HG03159 (cell line): Measurements from ENCODE around the gene SLAMF6.

ENCODE experiments used
- ATAC-seq: cut with Tn5 transposase; IDR thresholded peaks from one replicate; pipeline ENCODE4 v1.9.1; 2021; ENCODE audit warnings: mild to moderate bottlenecking, moderate library complexity; ENCODE audit not compliant: unreplicated experiment

Gene SLAMF6

GRCh38 chr1:160474392-160475242 is 48.4 kb downstream of the SLAMF6 start:
- peak; percentile 63 for ATAC-seq

DNA sequence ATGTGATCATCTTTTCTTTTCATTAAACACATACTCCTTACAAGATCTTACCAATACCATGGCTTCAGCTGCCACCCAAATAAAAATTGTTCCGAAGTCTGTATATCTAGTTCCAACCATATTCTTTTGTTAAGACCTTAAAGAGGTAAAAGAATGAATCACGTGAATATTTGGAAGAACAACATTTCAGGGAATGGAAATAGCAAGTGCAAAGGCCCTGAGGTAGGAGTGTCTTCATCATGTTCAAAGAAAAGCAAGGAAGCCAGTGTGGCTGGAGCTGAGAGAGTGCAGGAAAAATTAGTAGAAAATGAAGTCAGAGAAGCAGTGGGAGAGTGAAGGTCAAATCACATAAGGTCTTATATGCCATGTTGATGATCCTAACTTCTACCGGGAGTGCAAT is 50.9 kb downstream of the SLAMF6 start:
- no peak for ATAC-seq

DNA sequence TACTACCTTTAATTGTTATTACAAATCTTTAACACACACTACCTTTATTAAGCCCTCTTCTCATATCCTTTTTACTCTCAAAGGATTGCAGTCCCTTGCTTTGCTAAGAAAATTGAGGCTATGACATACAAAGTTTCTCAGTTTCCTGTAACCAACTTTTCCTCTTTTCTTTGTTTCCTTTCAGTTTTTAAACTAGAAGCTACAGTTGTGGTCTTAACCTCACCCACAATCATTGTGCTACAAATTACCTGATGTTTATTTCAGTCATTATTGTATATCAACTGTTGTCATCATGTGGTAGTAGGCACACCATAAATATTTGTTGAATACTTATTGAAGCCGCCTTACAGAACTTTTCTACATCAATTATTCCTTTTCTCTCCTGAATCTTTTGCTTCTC is 51.8 kb downstream of the SLAMF6 start:
- ATAC-seq = no peak

DNA sequence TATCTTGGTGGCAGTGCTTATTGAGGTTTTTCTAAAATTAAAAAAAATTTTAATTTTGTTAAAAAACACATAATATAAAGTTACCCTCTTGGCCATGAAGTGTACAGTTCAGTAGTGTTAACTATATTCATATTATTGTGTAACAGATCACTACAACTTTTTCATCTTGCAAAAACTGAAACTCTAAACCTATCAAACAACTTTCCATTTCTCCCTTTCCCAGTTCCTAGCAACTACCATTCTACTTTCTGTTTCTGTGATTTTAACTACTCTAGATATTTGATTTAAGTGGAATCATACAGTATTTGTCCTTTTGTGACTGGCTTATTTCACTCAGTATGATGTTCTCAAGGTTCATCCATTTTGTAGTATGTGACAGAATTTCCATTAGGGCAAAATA is 55.5 kb downstream of the SLAMF6 start:
- no peak for ATAC-seq

- ATAC-seq = no peak
Observed at GRCh38 chr1:160466961-160467360, 56.1 kb downstream of the SLAMF6 start.

- no peak for ATAC-seq
Observed at GRCh38 chr1:160465123-160465522, 57.9 kb downstream of the SLAMF6 start.

DNA sequence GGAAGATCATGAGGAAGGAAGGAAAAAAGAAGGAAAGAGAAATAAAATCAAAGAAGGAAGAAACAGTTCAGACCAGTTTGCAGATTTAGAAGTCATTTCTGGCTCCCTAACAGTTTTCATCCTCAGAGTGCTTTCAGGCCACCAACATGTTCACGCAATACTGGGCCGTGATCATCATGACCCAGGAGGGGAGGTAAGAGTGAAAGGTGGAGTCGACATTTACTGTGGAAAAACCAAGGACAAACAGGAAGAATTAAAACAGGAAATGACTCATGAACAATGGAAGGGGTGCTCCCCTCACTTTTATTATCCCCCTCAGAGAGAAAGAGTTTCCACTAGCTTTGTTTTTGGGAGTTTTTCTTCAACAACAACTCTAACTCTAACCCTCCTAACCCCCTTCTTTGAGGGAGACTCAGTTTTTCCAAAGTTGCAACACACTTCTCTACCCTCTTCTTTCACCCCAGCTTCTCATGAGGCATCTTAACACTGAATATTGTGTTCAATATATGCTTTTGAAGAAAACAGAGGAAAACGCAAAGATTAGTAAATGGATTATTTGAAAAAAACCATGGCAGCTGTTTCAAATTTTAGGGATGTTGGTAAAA is 62.3 kb downstream of the SLAMF6 start:
- no peak for ATAC-seq

DNA sequence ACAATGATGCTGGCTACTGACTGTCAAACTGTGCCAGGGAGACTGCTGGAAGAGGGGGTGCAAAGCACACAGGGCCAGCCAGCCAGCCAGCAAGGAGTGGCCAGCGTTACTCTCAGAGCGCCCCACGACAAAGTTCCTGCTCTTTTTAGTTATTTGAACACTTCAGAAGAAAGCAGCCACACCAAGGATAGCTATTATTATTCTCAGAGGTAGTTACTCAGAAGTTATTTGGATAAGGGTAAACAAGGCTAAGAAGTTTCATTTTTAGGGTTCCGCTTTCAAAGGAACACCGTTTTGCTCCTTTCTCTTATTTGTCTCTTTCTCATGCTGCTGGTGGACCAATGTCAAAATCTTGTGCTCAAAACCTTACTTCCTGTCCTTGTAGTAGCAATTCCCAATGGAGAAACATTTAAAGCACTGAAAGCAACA is 62.8 kb downstream of the SLAMF6 start:
- no peak for ATAC-seq

DNA sequence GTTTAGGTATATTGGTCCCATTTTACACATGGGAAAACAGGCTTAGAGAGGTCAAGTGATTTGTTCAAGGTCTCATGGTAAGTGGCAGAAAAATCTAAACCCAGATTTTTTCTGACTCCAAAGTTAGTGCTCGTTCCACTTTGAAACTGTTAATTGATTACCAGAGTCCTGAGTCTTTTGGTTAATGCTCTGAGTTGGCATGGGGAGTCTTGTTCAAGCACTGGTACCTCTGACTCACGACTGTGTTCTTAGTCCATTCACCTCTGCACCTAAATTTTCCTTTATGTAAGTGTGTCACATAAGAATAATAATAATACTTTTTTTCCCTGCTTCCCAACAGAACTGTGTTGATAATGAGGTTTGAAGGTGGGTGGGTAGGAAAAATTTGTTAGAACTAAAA is 63.4 kb downstream of the SLAMF6 start:
- ATAC-seq = no peak

GRCh38 chr1:160459056-160459455 is 64.0 kb downstream of the SLAMF6 start:
- no peak for ATAC-seq

DNA sequence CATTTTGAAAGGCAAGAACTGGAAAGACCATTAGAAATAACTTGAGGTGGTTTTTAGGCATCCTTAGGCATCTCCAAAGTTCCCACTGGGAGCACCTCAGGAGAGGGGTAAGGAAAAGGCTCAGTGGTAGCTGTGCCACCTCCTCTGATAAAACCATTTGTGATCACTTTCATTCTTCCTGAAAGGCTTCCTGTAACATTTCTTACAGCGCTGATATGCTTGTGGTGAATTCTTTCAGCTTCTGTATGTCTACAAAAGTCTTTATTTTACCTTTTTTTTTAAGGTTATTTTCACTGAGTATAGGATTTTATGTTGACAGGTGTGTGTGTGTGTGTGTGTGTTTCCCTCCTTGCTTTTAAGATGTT is 67.9 kb downstream of the SLAMF6 start:
- no peak for ATAC-seq

- no peak for ATAC-seq
Observed at GRCh38 chr1:160454371-160455152, 68.5 kb downstream of the SLAMF6 start.

DNA sequence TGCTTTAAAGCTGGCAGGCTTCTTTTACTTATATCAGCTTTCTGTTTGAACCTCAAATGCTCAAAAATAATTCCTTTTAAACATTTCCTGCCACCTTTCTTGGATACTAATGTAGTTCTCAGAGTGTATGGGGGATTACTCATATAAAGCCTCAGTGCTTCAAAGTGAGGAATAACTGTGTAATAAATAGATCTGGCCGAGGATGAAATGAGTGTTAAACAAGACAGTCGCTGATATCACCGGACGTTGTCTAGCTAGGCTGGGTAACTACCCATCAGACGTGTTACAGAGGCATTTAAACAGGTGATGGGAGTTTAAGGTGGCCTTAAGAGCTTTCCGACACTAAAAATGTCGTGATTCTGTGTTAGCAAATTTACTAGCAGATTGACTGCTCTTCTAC is 69.6 kb downstream of the SLAMF6 start:
- peak; percentile 55 for ATAC-seq

DNA sequence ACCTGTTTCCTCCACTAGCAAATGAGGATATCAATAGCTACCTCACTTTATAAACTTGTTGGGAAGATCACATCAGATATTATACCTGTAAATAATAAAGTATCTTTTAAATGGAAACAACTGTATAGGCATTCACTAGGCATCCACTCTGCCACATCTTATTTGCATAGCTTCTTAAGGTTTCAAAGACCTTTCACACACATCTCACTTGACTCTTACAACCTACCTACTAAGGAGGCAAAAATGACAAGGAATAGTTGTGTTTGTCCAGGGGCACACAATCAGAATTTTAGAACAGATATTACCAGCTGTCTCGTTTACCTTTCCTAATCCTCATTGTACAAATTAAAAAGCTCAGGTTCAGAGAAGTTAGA is 71.2 kb downstream of the SLAMF6 start:
- peak; percentile 33 for ATAC-seq

- ATAC-seq = peak; percentile 41
Observed at GRCh38 chr1:160451119-160451858, 71.8 kb downstream of the SLAMF6 start.

DNA sequence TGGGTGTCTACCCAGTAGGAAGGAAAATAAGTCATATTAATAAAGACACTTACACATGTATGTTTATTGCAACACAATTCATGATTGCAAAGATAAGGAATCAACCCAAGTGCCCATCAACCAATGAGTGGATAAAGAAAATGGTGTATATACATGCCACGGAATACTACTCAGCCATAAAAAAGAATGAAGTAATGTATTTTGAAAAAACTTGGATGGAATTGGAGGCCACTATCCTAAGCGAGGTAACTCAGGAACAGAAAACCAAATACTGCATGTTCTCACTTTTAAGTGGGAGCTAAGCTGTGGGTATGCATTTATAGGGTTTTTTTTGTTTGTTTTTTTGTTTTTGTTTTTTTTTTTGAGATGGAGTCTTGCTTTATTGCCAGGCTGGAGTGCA is 73.6 kb downstream of the SLAMF6 start:
- ATAC-seq = no peak

- ATAC-seq = no peak
Observed at GRCh38 chr1:160446945-160447600, 76.0 kb downstream of the SLAMF6 start.

DNA sequence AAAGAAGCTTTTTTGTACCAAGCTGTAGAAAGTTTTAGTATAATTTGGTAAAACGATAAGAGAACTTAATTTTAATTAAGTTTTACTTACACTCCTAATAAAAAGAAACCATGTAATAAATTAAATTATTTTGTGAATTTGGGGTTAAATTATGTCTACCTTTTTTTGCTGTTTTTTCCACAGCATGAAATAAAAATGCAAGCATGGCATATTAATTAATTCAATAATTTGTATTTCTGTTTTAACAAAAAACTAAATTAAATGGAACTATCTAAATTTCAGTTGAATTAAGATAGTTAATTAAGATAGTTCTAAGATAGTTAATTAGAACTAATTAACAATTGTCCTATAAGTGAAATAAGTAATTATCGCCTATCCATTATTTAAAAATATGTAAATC is 83.3 kb downstream of the SLAMF6 start:
- ATAC-seq = no peak

DNA sequence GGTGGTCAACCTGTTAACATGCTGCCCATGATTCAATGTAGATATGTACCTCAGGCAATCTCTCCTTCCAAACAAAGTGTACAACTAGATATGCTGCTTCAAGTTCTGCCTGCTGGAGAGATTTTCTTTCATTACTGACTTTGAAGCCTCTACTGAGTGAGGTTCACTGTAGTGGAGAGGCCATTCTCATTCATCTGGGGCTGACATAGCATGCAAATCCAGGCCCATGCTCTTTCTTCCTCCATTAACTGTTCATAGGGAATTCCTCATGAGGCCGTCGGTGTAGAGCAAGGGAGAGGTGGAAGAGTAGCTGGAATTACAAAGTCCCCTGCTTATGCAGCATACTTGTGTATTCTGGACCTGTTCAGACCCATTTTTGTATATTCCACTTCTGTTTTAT is 84.1 kb downstream of the SLAMF6 start:
- ATAC-seq = no peak

- no peak for ATAC-seq
Observed at GRCh38 chr1:160438317-160438918, 84.6 kb downstream of the SLAMF6 start.
